Activated CD8-positive, alpha-beta memory T cell treated with anti-CD3 and anti-CD28 coated beads, Interleukin-2, amount 50 U/mL, for 24 hours (primary cell): ENCODE results near the gene IER3.

Source experiments
- DNase-seq: peaks from one replicate; pipeline ENCODE4 v3.0.0-alpha.2; 2020; ENCODE audit errors: extremely low read depth

Gene IER3

DNA sequence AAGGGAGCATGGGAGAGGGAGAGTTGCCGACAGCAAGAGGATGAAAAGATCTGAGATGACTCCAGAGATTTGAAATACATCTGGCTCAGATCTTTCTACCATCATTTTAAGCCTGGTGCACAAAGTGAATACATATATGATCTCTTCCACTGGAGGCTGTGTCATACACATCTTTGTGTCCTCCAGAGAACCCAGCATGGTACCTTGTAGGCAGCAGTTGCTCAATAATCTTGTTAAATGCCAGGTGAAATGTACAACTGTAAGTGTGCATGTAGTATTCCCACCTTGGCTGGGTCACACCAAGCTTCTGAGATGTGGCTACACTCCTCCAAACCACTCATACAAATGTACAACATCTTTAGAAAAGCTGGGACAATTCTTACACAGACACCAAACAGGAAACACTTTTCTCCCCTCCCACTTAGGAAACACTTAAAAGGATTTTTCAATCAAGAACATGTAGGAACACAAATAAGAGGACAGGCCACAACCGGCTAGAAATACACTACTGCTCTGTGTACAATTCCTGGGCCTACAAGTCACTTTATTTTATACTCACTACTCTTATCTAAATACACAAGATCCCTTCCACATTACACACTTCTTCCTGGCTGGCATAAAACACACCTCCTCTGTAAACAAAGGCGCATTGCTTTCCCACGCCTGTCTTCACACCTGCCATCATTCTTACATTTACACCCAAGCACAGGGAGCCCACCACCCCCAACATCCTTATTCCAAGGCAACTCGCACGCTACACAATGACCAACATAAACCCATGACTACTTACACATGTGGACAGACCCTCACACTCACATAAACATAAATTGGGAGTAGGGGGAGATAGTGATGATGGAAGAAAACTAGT lies 3.8 kb upstream of the IER3 start:
- DNase-seq = no peak

DNA sequence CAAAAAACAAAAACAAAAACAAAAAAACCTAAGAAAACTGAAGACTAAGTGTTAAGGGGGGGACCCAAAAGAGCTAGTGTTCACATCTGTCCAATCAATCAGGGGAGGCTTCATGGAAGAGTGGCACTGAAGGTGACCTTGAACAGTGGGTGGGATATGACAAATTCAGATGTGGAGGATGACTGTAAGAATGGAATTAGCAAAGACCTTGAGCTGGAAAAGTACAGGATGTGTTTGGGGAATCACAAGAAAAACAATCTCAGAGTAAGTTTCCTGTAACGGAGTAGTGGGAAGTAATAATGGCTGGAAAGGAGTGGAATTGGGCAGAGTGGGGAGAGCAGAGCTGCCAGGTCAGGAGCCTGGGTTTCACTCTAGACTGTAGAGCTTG lies 2.9 kb upstream of the IER3 start:
- DNase-seq = no peak

DNA sequence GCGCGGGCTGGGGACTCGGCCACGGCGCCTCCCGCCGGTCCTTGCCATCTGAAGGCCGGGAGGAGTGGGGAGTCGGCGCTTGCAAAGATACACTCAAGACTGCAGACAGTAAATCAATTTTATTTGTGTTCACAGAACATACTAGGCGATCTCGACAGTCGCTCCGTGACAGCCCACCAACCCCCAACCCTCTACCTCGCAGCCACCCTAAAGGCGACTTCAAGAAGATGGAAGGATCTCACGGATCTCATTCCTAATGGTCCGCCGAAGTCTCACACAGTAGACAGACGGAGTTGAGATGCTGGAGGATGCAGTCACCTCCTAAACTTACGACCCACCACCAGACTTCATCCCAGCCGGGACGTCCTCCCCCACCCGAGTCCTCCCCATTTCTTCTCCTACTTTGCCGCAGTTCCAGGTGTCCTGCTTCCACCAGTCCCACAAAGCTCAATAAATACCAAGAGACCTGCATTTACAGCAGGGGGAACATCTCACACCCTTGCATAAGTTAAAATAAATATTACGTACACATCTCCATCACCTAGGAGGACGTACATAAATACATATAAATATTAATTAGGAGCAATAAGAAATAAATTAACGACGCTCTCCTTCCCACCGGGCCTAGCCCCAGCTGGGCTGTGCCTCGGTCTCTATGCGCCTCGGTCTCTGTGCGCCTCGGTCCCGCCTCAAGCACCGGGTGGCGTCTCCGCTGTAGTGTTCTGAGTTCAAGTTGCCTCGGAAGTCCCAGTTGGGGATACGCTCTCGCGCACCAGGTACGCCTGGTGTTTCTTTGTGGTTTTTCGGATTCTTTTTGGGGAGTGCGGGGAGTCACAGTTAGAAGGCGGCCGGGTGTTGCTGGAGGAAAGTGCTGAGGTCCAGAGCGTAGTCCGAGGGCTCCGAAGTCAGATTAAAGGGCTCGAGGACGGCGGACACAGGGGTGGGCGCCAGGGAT lies 971 bp downstream of the IER3 start:
- DNase-seq = no peak

DNA sequence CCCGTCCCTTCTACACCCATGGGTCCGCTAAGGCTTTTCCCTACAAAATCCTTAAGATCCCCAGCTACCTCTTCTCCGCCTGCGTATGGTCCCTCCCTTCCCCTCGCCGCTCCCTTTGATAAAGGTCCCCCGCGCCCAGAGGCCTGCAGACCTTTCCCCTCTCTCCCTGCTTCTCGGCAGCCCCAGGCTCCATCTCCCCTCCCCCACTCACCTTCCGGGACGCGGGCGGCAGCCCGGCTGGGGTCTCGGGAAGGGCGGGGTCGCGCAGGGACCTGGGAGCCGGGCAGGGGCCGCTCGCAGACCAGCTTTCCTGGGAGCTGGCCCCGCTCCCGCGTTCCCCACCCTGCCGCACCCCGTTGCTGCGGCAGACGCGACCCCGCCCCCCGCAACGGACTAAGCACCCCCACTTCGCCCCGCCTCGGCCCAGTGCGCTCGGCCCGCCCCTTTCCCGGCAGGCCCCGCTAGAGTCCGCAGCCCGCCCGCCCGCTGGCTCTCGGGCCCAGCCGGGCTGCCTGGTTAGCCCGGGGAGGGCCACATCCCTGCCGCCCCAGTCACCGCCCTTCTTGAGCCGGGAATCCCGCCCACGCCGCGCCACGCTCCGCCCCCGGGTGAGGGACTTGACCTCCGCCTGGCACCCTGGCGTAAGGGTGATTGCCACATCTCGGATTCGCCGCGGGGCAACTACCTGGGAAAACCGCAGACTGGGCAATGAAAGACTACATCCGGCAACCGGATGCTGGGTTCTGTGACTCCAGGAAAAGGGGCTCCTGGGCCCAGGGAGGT lies 1.8 kb downstream of the IER3 start, which contains the start of gene FLOT1:
Gene FLOT1, minus strand, starts transcription at position 372 of the 783 bp plus-strand sequence. CDS start 498 bp downstream, outside the sequence.
- DNase-seq = peak; percentile 86

GRCh38 chr6:30741789-30742315 lies 2.5 kb downstream of the IER3 start:
- no peak for DNase-seq

DNA sequence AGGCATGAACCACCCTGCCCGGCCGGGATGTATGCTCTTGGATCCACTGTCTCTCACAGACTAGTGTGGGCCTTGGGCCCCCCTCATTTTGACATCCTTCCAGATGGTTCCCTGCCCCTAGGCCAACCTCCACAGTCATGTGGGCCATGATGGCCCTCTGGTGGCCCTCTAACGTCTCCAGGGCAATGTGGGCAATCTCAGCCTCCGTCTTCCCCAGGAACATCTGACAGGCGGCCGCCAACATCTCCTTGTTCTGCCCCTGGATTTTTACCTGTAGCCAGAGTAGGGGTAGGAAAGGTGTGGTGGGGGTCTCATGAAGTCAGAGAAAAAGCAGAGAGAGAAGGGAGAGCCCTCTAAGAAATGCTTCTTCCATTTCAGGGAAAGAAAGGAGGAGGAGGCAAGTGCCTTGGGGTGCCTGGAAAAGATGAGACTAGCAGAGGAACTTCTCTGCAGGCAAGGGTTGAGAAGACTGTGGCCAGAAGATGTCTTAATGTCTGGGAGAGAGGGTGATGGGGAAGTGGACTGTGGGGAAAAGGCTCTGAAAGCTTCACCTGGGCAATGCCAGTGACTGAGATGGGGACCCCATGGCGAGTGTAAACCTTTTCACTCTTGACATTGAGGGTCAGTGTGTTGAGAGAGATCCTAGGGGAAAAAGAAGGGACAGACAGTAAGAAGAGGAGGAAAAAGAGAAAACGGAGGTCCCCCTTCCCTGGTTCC lies 3.1 kb downstream of the IER3 start:
- DNase-seq = no peak

- DNase-seq = no peak
Observed at GRCh38 chr6:30740540-30740870, 3.8 kb downstream of the IER3 start.

- no peak for DNase-seq
Observed at GRCh38 chr6:30738532-30738931, 5.8 kb downstream of the IER3 start.

DNA sequence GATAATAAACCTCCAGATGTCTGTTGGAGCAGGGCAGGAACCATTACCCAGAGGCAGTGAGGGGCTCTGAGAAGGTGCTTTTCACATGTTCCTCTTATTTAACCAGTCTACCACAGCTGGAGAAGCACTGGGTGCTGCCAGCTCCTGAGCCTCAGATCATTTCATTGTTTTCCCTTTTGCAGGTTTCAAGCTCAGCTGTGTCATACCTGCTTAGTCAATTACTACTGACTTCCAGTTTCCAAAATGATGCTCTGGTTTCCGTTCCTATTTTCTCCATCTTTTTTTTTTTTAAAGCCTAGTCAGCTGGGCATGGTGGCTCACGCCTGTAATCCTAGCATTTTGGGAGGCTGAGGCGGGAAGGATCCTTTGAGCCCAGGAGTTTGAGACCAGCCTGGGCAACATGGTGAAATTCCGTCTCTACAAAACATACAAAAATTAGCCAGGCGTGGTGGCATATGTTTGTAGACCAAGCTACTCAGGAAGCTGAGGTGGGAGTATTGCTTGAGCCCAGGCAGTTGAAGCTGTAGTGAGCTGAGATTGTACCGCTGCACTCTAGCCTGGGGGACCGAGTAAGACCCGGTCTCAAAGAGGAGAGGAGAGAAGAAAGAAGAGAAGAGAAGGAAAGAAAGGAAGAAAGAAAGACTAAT lies 8.6 kb downstream of the IER3 start:
- DNase-seq = no peak

GRCh38 chr6:30732237-30732943 lies 12.0 kb downstream of the IER3 start:
- no peak for DNase-seq

- DNase-seq = peak; percentile 55
Observed at GRCh38 chr6:30730601-30731435, 13.5 kb downstream of the IER3 start.

DNA sequence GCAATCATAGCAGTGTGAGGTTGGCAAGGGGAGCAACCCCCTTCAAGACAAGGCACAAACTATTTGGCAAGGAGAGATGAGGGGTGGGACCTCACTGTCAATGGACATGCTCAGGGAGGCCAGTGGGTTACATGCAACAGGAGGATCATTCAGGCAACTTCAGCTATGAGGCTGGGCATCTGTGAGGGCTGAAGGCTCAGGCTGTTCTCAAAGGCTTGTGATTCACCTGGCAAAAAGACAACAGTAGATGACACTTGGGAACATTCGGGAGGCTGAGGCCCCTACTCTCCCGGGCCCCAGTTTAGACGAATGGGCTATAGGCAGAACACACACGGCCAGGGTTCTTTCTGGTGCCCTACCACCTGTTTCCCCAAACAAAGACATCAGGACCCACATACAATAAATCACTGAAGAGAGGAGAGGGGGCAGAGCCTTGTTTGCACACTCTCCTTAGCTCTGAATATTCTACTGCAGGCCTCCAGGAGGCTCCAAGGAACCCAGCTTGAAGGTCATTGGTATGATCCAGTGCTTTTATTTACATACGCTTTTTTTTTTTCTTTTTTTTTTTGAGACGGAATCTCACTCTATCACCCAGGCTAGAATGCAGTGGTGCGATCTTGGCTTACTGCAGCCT lies 16.3 kb downstream of the IER3 start:
- no peak for DNase-seq

- DNase-seq = no peak
Observed at GRCh38 chr6:30726506-30727413, 17.6 kb downstream of the IER3 start.

- DNase-seq = no peak
Observed at GRCh38 chr6:30725713-30726505, 18.4 kb downstream of the IER3 start.

DNA sequence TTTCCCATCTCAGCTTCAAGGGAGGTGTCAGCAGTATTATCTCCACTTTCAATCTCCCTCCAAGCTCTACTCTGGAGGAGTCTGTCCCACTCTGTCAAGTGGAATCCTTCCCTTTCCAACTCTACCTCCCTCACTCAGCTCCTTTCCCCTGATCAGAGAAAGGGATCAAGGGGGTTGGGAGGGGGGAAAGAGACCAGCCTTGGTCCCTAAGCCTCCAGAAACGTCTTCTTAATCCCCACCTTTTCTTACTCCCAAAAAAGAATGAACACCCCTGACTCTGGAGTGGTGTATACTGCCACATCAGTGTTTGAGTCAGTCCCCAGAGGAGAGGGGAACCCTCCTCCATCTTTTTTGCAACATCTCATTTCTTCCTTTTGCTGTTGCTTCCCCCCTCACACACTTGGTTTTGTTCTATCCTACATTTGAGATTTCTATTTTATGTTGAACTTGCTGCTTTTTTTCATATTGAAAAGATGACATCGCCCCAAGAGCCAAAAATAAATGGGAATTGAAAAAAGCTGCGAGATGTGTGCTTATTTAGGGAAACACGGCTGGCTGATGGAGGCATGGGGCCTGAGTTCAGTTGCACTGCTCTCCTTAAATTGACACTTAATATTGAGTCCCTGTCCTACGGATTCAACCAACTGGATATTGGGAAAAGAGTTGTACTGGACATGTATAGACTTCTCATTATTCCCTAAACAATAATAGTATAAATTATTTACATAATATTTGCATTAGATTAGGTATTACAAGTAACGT lies 19.3 kb downstream of the IER3 start:
- DNase-seq = no peak
